Lung (tissue), 12 donors: ENCODE measurements around the gene ARL2. TPM values are rescaled to one million over a fixed set of nuclear protein-coding genes. Genes with fewer than 3 reads are reported as not detected.
A peak's percentile ranks its signal among the peaks of the same experiment; 100 is the strongest.

ENCODE experiments used
- ATAC-seq: fragments of 200-7000 bp; cut with Tn5 transposase; one replicate; pipeline ENCODE4 v1.9.1; 2020; ENCODE audit warnings: moderate number of reproducible peaks; ENCODE audit not compliant: insufficient read depth, low FRiP score
- DNase-seq, 3 donors: peaks; one replicate each; pipeline ENCODE4 v3.0.0-alpha.2; 2013 to 2017
- H3K27ac ChIP-seq, 2 donors: one replicate each; pipeline ENCODE4 v1.5.1; 2013; ENCODE audit warnings: mild to moderate bottlenecking in 2 of 2, moderate library complexity in 2 of 2, control low read depth in 1 of 2, inconsistent platforms in 1 of 2, low read depth in 1 of 2, low read length in 1 of 2
- H3K27me3 ChIP-seq, 3 donors: one replicate each; pipeline ENCODE4 v1.5.1; 2013; ENCODE audit warnings: low read length in 2 of 3; ENCODE audit not compliant: control insufficient read depth in 3 of 3, insufficient read depth in 3 of 3
- H3K36me3 ChIP-seq, 4 donors: one replicate each; pipeline ENCODE4 v1.5.1; 2013; ENCODE audit warnings: low read length in 4 of 4, mild to moderate bottlenecking in 1 of 4, moderate library complexity in 1 of 4; ENCODE audit not compliant: control insufficient read depth in 4 of 4, insufficient read depth in 4 of 4
- H3K4me1 ChIP-seq, 5 donors: one replicate each; pipeline ENCODE4 v1.5.1; 2013; ENCODE audit warnings: low read length in 5 of 5, mild to moderate bottlenecking in 2 of 5, moderate library complexity in 1 of 5; ENCODE audit not compliant: control insufficient read depth in 5 of 5, insufficient read depth in 5 of 5
- H3K4me3 ChIP-seq: one replicate; pipeline ENCODE4 v1.5.1; 2013; ENCODE audit warnings: mild to moderate bottlenecking, control low read depth, moderate library complexity
- H3K9ac ChIP-seq, 2 donors: one replicate each; pipeline ENCODE4 v1.5.1; 2013; ENCODE audit warnings: low read length in 2 of 2, control low read depth in 1 of 2; ENCODE audit not compliant: insufficient read depth in 1 of 2
- H3K9me3 ChIP-seq, 4 donors: one replicate each; pipeline ENCODE4 v1.5.1; 2013; ENCODE audit warnings: low read length in 3 of 4, mild to moderate bottlenecking in 1 of 4, moderate library complexity in 1 of 4; ENCODE audit not compliant: control insufficient read depth in 4 of 4, insufficient read depth in 3 of 4
- CTCF ChIP-seq: IDR thresholded peaks from 2 replicates; pipeline ENCODE4 v1.5.1; 2012; ENCODE audit warnings: mild to moderate bottlenecking; ENCODE audit errors: control extremely low read depth, extremely low read depth
- WGBS, 2 donors: extraction: QIAGEN DNeasy Blood & Tissue Kit; methylation state at CpG; one replicate each; pipeline ENCODE4 v1.1.7; 2013; 5-methylcytosine and 5-hydroxymethylcytosine counted together
- polyA plus RNA-seq, 2 donors: library from polyadenylated mRNA; stranded (reverse); fragments of 200-250 nt; gene quantifications; one replicate each; pipeline ENCODE4 v1.2.1, GENCODE V29; 2013
- total RNA-seq, 2 donors: library from RNA; depleted of rRNA in 1 of 2; stranded (reverse); fragments of >200 nt in 1 of 2; gene quantifications; one replicate each; pipeline ENCODE4 v1.2.1, GENCODE V29; 2014 to 2021
- donor health status: control.
- donor health status: control.
- donor health status: Bipolar disorder and iron deficiency.
- donor health status: healthy.
- donor health status: DM: yes; HTN: yes; CAD: no.

ARL2 gene
- total and polyA plus RNA-seq, 4 donors = 37.4 to 127 (median 94.0) TPM

GRCh38 chr11:65026810-65027209 lies 12.8 kb downstream of the ARL2 start:
- DNase-seq (no peak), ATAC-seq (no peak)
- TF ChIP-seq CTCF = no peak
- Histone ChIP-seq H3K4me3 (no peak overlapping the region), H3K36me3 (peaks cover 0 to 6% (median 3%) of the 10 kb centered on the region in 4 donors), H3K27ac (peak overlapping the region; percentile 90 to 92), H3K27me3 (no peaks in the 10 kb centered on the region), H3K9ac (peak overlapping the region in 1 of 2 donors; percentile 61), H3K9me3 (no peaks in the 10 kb centered on the region), H3K4me1 (peaks cover 3 to 11% (median 8%) of the 10 kb centered on the region in 5 donors)
- WGBS, 2 donors = 60 to 78% methylated on average over 10 of the region's 10 CpGs

- Histone ChIP-seq H3K9me3 (no peaks in the 10 kb centered on the region), H3K4me3 (peak within 1 kb of the TSS; percentile 46), H3K27me3 (no peaks in the 10 kb centered on the region), H3K36me3 (peaks cover 0 to 6% (median 5%) of the 10 kb centered on the region in 4 donors), H3K4me1 (peaks cover 3 to 11% (median 8%) of the 10 kb centered on the region in 5 donors), H3K9ac (peak within 1 kb of the TSS; percentile 55 to 61), H3K27ac (peak within 1 kb of the TSS; percentile 90 to 92)
- DNase-seq = peak; percentile 95 to 99 (median 98)
- TF ChIP-seq CTCF = peak; percentile 91
- peak; percentile 98 for ATAC-seq
- WGBS, 2 donors = 1 to 2% methylated on average over 48 to 51 of the region's 51 CpGs
These were observed 13.5 kb downstream of the ARL2 start, which contains the start of gene SNX15 for GRCh38 chr11:65027213-65028067. Gene SNX15 (plus strand): TSS chr11:65027439. CDS start chr11:65027538, 99 bp downstream.

GRCh38 chr11:65032216-65032615 lies 18.3 kb downstream of the ARL2 start:
- H3K36me3 ChIP-seq = peaks cover 0 to 33% (median 13%) of the 10 kb centered on the region in 4 donors
- H3K9ac ChIP-seq = no peak overlapping the region
- no peak for ATAC-seq
- no peak overlapping the region for H3K4me3 ChIP-seq
- peaks cover 3 to 9% (median 6%) of the 10 kb centered on the region in 5 donors for H3K4me1 ChIP-seq
- DNase-seq = no peak
- no peaks in the 10 kb centered on the region for H3K27me3 ChIP-seq
- H3K9me3 ChIP-seq = no peaks in the 10 kb centered on the region
- H3K27ac ChIP-seq = no peak overlapping the region
- 85 to 86% methylated on average over 13 of the region's 13 CpGs for WGBS, 2 donors
- TF ChIP-seq CTCF = no peak
